Measurements from ENCODE around the gene HBS1L. TPM values are rescaled to one million over a fixed set of nuclear protein-coding genes. Genes with fewer than 3 reads are reported as not detected.

The HBS1L gene
- total and polyA plus RNA-seq, 2 of the 4 experiments (the other 2 are of a cell fraction), result 45.1 to 120 TPM

DNA sequence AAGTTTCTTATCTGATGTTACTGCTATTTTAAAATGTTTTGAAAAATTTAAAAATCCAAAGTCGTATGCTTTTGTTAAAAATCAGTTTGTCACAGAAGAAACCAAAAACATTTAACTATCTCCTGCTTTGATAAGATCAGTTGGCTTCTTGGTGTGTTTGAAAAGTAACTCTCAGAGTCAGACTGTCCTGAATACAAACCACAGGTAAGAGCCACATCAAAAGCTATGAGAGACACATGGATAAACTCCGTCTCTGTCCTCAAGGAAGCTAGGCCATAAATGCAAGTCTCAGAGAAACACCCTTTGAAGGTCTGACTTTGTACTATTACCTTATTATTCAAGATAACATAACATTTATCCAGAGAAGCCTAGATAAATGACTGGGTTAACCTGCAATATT, 7.7 kb downstream of the HBS1L start:
- Histone ChIP-seq H3K18ac (ENCODE audit: low read depth, low read length) (no peak overlapping the region), H4K5ac (ENCODE audit: low read depth, low read length) (no peak overlapping the region), H3K9me1 (ENCODE audit: insufficient read depth, low read length) (no peaks in the 10 kb centered on the region; the same call in 1 of the 2 replicates), H4K20me1 (ENCODE audit: insufficient read depth, low read length) (peaks cover 16% of the 10 kb centered on the region; the same call in 1 of the 2 replicates), H3K4me2 (ENCODE audit: low read depth, low read length) (no peak overlapping the region), H3K27me3 (ENCODE audit: control insufficient read depth, insufficient read depth, low read length) (no peaks in the 10 kb centered on the region), H3K9me3 (ENCODE audit: control insufficient read depth, insufficient read depth, low read length) (no peaks in the 10 kb centered on the region), H3K79me1 (ENCODE audit: low read depth in 1 of 2, low read length in 2 of 2) (peaks cover 28 to 49% of the 10 kb centered on the region in 2 experiments), H2BK120ac (ENCODE audit: low read depth, low read length) (no peak overlapping the region), H2AFZ (replicated peaks; ENCODE audit: low read length, poor library complexity) (no peak overlapping the region), H3K4ac (ENCODE audit: low read depth, low read length) (no peak overlapping the region), H3K36me3 (ENCODE audit: control insufficient read depth, insufficient read depth, low read length) (peaks cover 12% of the 10 kb centered on the region), H3K27ac (ENCODE audit: insufficient read depth, low read length) (no peak overlapping the region), H3K4me3 (ENCODE audit: insufficient read depth, low read depth, low read length) (no peak overlapping the region), H3K9ac (ENCODE audit: low read depth, low read length) (no peak overlapping the region), H2BK5ac (ENCODE audit: low read depth, low read length, poor library complexity, severe bottlenecking) (no peak overlapping the region), H2AK9ac (replicated peaks; ENCODE audit: low read depth, low read length, poor library complexity) (no peak overlapping the region), H3K4me1 (ENCODE audit: control insufficient read depth, insufficient read depth, low read length) (no peaks in the 10 kb centered on the region), H4K8ac (ENCODE audit: low read depth in 2 of 2, low read length in 2 of 2) (no peak overlapping the region), H2BK15ac (ENCODE audit: low read depth, low read length) (no peak overlapping the region), H3K23ac (ENCODE audit: low read depth, low read length) (no peak overlapping the region), H3K14ac (replicated peaks; ENCODE audit: low read depth, low read length) (no peak overlapping the region), H3K56ac (ENCODE audit: extremely low read depth, insufficient read depth, low read length) (no peak overlapping the region), H2AK5ac (ENCODE audit: low read depth, low read length) (no peak overlapping the region), H4K91ac (ENCODE audit: insufficient read depth, low read depth, low read length) (no peak overlapping the region), H2BK20ac (ENCODE audit: low read depth, low read length) (no peak overlapping the region)
- no peak for DNase-seq
- no TSS peak for BruUV-seq (replicated peaks)
- TF ChIP-seq USF2 (IDR thresholded peaks at IDR 0.05; ENCODE audit: low read depth, low read length) (no peak), MAZ (IDR thresholded peaks at IDR 0.05; ENCODE audit: borderline replicate concordance, low read depth, low read length) (no peak), RAD21 (IDR thresholded peaks at IDR 0.05; ENCODE audit: low read length) (no peak), MXI1 (IDR thresholded peaks at IDR 0.05; ENCODE audit: borderline replicate concordance, low read depth, low read length) (no peak)
- no CpG with 5 or more reads among the region's 2 CpGs for WGBS, 2 experiments (ENCODE audit: extremely low coverage in 2 of 2, insufficient read length in 1 of 2)
- in situ Hi-C loops (cut with MboI; ENCODE audit: low sequenced_read_pairs), result no loop called here
- ChIA-PET CTCF (no interaction called here), POLR2A (ENCODE audit: unreplicated experiment) (no interaction called here)
- intact Hi-C loops (cut with micrococcal nuclease), result no loop called here
- dilution Hi-C loops (cut with HindIII; ENCODE audit: low sequenced_read_pairs, unreplicated experiment), result no loop called here
- no peak for ATAC-seq (ENCODE audit: low read depth)

All from IMR-90 (cell line).